HEK293 (cell line): ENCODE data around the gene ACADL.

Source experiments
- KLF1 ChIP-seq: fragments of 450-650 bp; formaldehyde crosslinking; IDR thresholded peaks from 2 replicates; pipeline ENCODE4 v1.5.1; 2016; ENCODE audit warnings: missing biosample characterization, missing genetic modification characterization
- OVOL3 ChIP-seq: fragments of 450-650 bp; formaldehyde crosslinking; IDR thresholded peaks from 2 replicates; pipeline ENCODE4 v1.5.1; 2016; ENCODE audit warnings: missing biosample characterization, missing genetic modification characterization
- ZNF292 ChIP-seq: fragments of 450-650 bp; formaldehyde crosslinking; IDR thresholded peaks from 2 replicates; pipeline ENCODE4 v1.5.1; 2016; ENCODE audit warnings: low read depth, missing biosample characterization, missing genetic modification characterization, borderline replicate concordance
- ZNF529 ChIP-seq: fragments of 450-650 bp; formaldehyde crosslinking; IDR thresholded peaks from 2 replicates; pipeline ENCODE4 v1.5.1; 2017; ENCODE audit warnings: missing genetic modification characterization, missing biosample characterization; ENCODE audit not compliant: insufficient replicate concordance
- ZNF623 ChIP-seq: fragments of 450-650 bp; formaldehyde crosslinking; IDR thresholded peaks from 2 replicates; pipeline ENCODE4 v1.5.1; 2016; ENCODE audit warnings: missing biosample characterization, missing genetic modification characterization
- TF ChIP-seq, protein P1 (sequence below): fragments of 450-650 bp; formaldehyde crosslinking; IDR thresholded peaks from 2 replicates; pipeline ENCODE4 v1.5.1; 2016; ENCODE audit warnings: missing biosample characterization, missing genetic modification characterization
- TF ChIP-seq, protein P2 (sequence below): fragments of 450-650 bp; IDR thresholded peaks from 2 replicates; pipeline ENCODE4 v1.5.1; 2018; ENCODE audit warnings: missing biosample characterization, missing genetic modification characterization
- TF ChIP-seq, protein P3 (sequence below): fragments of 450-650 bp; formaldehyde crosslinking; optimal IDR thresholded peaks from 2 replicates; pipeline ENCODE3; 2016; ENCODE audit warnings: missing biosample characterization, mild to moderate bottlenecking, missing genetic modification characterization
- TF ChIP-seq, protein P4 (sequence below): sonication (generic); formaldehyde crosslinking; IDR thresholded peaks from 2 replicates; pipeline ENCODE4 v1.8.1; 2022; ENCODE audit warnings: mild to moderate bottlenecking, moderate library complexity, missing genetic modification reagents
- TF ChIP-seq, protein P5 (sequence below): fragments of 450-650 bp; formaldehyde crosslinking; IDR thresholded peaks from 2 replicates; pipeline ENCODE4 v1.5.1; 2016; ENCODE audit warnings: missing biosample characterization, missing genetic modification characterization

DNA sequence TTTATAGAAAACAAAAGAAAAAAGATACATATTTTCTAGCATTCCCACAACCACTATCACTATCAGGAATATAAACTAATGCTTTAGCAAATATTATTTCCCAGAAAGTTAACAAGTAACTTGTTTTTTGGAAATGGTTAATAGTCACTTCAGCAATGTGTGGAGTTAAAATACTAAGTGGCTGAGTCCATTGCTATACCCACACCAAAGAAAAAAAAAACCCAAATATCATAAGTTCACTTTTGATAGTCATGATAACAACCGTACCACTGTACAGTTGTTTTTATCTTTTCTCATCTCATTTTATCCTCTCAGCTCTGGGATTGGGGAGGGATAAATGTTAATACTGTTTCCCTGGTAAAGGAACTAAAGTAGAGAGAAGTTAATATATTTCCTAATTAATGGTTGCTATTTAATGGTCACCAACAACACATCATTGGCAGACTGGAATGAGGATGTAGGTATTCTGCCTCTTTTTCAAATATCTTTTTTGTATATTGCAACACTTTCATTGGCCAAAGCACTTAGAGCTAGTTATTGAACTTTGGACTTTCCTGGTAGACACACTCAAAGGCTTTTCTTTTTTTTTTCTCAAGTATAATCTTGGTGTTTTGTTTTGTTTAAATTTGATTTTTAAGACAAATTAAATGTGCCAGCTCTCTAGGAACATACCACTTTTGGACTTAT is 35.7 kb downstream of the ACADL start:
- TF ChIP-seq, protein P1, sequence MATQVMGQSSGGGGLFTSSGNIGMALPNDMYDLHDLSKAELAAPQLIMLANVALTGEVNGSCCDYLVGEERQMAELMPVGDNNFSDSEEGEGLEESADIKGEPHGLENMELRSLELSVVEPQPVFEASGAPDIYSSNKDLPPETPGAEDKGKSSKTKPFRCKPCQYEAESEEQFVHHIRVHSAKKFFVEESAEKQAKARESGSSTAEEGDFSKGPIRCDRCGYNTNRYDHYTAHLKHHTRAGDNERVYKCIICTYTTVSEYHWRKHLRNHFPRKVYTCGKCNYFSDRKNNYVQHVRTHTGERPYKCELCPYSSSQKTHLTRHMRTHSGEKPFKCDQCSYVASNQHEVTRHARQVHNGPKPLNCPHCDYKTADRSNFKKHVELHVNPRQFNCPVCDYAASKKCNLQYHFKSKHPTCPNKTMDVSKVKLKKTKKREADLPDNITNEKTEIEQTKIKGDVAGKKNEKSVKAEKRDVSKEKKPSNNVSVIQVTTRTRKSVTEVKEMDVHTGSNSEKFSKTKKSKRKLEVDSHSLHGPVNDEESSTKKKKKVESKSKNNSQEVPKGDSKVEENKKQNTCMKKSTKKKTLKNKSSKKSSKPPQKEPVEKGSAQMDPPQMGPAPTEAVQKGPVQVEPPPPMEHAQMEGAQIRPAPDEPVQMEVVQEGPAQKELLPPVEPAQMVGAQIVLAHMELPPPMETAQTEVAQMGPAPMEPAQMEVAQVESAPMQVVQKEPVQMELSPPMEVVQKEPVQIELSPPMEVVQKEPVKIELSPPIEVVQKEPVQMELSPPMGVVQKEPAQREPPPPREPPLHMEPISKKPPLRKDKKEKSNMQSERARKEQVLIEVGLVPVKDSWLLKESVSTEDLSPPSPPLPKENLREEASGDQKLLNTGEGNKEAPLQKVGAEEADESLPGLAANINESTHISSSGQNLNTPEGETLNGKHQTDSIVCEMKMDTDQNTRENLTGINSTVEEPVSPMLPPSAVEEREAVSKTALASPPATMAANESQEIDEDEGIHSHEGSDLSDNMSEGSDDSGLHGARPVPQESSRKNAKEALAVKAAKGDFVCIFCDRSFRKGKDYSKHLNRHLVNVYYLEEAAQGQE (tag by site-specific recombination): no peak
- no peak for TF ChIP-seq OVOL3 (tag by site-specific recombination)
- TF ChIP-seq KLF1 (tag by site-specific recombination): no peak
- no peak for TF ChIP-seq ZNF623
- TF ChIP-seq, protein P2, sequence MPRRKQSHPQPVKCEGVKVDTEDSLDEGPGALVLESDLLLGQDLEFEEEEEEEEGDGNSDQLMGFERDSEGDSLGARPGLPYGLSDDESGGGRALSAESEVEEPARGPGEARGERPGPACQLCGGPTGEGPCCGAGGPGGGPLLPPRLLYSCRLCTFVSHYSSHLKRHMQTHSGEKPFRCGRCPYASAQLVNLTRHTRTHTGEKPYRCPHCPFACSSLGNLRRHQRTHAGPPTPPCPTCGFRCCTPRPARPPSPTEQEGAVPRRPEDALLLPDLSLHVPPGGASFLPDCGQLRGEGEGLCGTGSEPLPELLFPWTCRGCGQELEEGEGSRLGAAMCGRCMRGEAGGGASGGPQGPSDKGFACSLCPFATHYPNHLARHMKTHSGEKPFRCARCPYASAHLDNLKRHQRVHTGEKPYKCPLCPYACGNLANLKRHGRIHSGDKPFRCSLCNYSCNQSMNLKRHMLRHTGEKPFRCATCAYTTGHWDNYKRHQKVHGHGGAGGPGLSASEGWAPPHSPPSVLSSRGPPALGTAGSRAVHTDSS (tag by site-specific recombination): no peak
- TF ChIP-seq, protein P3, sequence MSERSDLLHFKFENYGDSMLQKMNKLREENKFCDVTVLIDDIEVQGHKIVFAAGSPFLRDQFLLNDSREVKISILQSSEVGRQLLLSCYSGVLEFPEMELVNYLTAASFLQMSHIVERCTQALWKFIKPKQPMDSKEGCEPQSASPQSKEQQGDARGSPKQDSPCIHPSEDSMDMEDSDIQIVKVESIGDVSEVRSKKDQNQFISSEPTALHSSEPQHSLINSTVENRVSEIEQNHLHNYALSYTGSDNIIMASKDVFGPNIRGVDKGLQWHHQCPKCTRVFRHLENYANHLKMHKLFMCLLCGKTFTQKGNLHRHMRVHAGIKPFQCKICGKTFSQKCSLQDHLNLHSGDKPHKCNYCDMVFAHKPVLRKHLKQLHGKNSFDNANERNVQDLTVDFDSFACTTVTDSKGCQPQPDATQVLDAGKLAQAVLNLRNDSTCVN: no peak
- no peak for TF ChIP-seq ZNF529 (tag by site-specific recombination)
- TF ChIP-seq, protein P4, sequence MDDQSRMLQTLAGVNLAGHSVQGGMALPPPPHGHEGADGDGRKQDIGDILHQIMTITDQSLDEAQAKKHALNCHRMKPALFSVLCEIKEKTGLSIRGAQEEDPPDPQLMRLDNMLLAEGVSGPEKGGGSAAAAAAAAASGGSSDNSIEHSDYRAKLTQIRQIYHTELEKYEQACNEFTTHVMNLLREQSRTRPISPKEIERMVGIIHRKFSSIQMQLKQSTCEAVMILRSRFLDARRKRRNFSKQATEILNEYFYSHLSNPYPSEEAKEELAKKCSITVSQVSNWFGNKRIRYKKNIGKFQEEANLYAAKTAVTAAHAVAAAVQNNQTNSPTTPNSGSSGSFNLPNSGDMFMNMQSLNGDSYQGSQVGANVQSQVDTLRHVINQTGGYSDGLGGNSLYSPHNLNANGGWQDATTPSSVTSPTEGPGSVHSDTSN (CRISPR knock-in tag): no peak
- TF ChIP-seq ZNF292: no peak
- TF ChIP-seq, protein P5, sequence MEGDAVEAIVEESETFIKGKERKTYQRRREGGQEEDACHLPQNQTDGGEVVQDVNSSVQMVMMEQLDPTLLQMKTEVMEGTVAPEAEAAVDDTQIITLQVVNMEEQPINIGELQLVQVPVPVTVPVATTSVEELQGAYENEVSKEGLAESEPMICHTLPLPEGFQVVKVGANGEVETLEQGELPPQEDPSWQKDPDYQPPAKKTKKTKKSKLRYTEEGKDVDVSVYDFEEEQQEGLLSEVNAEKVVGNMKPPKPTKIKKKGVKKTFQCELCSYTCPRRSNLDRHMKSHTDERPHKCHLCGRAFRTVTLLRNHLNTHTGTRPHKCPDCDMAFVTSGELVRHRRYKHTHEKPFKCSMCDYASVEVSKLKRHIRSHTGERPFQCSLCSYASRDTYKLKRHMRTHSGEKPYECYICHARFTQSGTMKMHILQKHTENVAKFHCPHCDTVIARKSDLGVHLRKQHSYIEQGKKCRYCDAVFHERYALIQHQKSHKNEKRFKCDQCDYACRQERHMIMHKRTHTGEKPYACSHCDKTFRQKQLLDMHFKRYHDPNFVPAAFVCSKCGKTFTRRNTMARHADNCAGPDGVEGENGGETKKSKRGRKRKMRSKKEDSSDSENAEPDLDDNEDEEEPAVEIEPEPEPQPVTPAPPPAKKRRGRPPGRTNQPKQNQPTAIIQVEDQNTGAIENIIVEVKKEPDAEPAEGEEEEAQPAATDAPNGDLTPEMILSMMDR: no peak
